ENCODE results near the gene CSH2. TPM values are rescaled to one million over a fixed set of nuclear protein-coding genes. Genes with fewer than 3 reads are reported as not detected.

CSH2 gene
- total and polyA plus RNA-seq, 2 of the 13 experiments (the other 11 are each of a cell fraction or from before 2014, with no cell fraction given) = not detected

DNA sequence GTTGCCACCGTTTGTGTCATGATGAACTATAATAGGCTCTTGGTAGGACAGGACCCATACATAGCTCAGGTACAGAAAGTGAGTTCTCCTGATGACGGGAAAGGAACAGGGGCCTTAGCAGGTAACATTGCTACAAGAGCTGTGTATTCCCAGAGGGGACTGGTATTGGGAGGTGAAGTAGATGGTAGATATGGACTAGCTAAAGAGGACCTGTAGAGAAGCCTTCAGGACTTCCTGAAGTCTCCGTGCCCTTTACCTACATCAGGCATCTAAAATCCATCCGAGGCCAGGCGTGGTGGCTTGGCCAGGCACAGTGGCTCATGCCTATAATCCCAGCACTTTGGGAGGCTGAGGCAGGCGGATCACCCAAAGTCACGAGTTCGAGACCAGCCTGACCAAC lies 18.3 kb downstream of the CSH2 start (continued):
- TF ChIP-seq, protein P1, sequence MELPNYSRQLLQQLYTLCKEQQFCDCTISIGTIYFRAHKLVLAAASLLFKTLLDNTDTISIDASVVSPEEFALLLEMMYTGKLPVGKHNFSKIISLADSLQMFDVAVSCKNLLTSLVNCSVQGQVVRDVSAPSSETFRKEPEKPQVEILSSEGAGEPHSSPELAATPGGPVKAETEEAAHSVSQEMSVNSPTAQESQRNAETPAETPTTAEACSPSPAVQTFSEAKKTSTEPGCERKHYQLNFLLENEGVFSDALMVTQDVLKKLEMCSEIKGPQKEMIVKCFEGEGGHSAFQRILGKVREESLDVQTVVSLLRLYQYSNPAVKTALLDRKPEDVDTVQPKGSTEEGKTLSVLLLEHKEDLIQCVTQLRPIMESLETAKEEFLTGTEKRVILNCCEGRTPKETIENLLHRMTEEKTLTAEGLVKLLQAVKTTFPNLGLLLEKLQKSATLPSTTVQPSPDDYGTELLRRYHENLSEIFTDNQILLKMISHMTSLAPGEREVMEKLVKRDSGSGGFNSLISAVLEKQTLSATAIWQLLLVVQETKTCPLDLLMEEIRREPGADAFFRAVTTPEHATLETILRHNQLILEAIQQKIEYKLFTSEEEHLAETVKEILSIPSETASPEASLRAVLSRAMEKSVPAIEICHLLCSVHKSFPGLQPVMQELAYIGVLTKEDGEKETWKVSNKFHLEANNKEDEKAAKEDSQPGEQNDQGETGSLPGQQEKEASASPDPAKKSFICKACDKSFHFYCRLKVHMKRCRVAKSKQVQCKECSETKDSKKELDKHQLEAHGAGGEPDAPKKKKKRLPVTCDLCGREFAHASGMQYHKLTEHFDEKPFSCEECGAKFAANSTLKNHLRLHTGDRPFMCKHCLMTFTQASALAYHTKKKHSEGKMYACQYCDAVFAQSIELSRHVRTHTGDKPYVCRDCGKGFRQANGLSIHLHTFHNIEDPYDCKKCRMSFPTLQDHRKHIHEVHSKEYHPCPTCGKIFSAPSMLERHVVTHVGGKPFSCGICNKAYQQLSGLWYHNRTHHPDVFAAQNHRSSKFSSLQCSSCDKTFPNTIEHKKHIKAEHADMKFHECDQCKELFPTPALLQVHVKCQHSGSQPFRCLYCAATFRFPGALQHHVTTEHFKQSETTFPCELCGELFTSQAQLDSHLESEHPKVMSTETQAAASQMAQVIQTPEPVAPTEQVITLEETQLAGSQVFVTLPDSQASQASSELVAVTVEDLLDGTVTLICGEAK (IDR thresholded peaks at IDR 0.05) = no peak
- TF ChIP-seq, protein P1 (CRISPR knock-in tag; IDR thresholded peaks at IDR 0.05) = no peak
- TF ChIP-seq, protein P2, sequence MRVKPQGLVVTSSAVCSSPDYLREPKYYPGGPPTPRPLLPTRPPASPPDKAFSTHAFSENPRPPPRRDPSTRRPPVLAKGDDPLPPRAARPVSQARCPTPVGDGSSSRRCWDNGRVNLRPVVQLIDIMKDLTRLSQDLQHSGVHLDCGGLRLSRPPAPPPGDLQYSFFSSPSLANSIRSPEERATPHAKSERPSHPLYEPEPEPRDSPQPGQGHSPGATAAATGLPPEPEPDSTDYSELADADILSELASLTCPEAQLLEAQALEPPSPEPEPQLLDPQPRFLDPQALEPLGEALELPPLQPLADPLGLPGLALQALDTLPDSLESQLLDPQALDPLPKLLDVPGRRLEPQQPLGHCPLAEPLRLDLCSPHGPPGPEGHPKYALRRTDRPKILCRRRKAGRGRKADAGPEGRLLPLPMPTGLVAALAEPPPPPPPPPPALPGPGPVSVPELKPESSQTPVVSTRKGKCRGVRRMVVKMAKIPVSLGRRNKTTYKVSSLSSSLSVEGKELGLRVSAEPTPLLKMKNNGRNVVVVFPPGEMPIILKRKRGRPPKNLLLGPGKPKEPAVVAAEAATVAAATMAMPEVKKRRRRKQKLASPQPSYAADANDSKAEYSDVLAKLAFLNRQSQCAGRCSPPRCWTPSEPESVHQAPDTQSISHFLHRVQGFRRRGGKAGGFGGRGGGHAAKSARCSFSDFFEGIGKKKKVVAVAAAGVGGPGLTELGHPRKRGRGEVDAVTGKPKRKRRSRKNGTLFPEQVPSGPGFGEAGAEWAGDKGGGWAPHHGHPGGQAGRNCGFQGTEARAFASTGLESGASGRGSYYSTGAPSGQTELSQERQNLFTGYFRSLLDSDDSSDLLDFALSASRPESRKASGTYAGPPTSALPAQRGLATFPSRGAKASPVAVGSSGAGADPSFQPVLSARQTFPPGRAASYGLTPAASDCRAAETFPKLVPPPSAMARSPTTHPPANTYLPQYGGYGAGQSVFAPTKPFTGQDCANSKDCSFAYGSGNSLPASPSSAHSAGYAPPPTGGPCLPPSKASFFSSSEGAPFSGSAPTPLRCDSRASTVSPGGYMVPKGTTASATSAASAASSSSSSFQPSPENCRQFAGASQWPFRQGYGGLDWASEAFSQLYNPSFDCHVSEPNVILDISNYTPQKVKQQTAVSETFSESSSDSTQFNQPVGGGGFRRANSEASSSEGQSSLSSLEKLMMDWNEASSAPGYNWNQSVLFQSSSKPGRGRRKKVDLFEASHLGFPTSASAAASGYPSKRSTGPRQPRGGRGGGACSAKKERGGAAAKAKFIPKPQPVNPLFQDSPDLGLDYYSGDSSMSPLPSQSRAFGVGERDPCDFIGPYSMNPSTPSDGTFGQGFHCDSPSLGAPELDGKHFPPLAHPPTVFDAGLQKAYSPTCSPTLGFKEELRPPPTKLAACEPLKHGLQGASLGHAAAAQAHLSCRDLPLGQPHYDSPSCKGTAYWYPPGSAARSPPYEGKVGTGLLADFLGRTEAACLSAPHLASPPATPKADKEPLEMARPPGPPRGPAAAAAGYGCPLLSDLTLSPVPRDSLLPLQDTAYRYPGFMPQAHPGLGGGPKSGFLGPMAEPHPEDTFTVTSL (CRISPR knock-in tag; IDR thresholded peaks at IDR 0.05; ENCODE audit: borderline replicate concordance) = no peak
- TF ChIP-seq FOXA1 (IDR thresholded peaks at IDR 0.05) = no peak
- TF ChIP-seq FOXA1 (CRISPR knock-in tag; IDR thresholded peaks at IDR 0.05) = no peak
- no peak for TF ChIP-seq ZNF879 (CRISPR knock-in tag; IDR thresholded peaks at IDR 0.05)
- TF ChIP-seq, protein P3, sequence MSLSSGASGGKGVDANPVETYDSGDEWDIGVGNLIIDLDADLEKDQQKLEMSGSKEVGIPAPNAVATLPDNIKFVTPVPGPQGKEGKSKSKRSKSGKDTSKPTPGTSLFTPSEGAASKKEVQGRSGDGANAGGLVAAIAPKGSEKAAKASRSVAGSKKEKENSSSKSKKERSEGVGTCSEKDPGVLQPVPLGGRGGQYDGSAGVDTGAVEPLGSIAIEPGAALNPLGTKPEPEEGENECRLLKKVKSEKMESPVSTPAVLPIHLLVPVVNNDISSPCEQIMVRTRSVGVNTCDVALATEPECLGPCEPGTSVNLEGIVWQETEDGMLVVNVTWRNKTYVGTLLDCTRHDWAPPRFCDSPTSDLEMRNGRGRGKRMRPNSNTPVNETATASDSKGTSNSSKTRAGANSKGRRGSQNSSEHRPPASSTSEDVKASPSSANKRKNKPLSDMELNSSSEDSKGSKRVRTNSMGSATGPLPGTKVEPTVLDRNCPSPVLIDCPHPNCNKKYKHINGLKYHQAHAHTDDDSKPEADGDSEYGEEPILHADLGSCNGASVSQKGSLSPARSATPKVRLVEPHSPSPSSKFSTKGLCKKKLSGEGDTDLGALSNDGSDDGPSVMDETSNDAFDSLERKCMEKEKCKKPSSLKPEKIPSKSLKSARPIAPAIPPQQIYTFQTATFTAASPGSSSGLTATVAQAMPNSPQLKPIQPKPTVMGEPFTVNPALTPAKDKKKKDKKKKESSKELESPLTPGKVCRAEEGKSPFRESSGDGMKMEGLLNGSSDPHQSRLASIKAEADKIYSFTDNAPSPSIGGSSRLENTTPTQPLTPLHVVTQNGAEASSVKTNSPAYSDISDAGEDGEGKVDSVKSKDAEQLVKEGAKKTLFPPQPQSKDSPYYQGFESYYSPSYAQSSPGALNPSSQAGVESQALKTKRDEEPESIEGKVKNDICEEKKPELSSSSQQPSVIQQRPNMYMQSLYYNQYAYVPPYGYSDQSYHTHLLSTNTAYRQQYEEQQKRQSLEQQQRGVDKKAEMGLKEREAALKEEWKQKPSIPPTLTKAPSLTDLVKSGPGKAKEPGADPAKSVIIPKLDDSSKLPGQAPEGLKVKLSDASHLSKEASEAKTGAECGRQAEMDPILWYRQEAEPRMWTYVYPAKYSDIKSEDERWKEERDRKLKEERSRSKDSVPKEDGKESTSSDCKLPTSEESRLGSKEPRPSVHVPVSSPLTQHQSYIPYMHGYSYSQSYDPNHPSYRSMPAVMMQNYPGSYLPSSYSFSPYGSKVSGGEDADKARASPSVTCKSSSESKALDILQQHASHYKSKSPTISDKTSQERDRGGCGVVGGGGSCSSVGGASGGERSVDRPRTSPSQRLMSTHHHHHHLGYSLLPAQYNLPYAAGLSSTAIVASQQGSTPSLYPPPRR (CRISPR knock-in tag; IDR thresholded peaks at IDR 0.05; ENCODE audit: borderline replicate concordance) = no peak
- TF ChIP-seq ZC3H13 (CRISPR knock-in tag; IDR thresholded peaks at IDR 0.05) = no peak
